Smooth muscle cell (in vitro differentiated cells): Measurements from ENCODE around the gene PSME1. TPM values are rescaled to one million over a fixed set of nuclear protein-coding genes. Genes with fewer than 3 reads are reported as not detected.

Experiments
- DNase-seq: peaks from one replicate; lab custom pipeline; 2025; ENCODE audit not compliant: unreplicated experiment; lab: John Stamatoyannopoulos, UW
- H2AFZ ChIP-seq: fragments of 200-600 bp; sonication (generic); 2 replicates; pipeline ENCODE4 v1.6.0; 2016; ENCODE audit warnings: antibody characterized with exemption, low read depth, mild to moderate bottlenecking
- H3F3A ChIP-seq: fragments of 200-600 bp; sonication (generic); 2 replicates; pipeline ENCODE4 v1.6.0; 2017; ENCODE audit warnings: antibody characterized with exemption, low read depth
- H3K27ac ChIP-seq: fragments of 200-600 bp; sonication (generic); 2 replicates; pipeline ENCODE4 v1.5.1; 2016; ENCODE audit warnings: low read depth, mild to moderate bottlenecking
- H3K27me3 ChIP-seq: fragments of 200-600 bp; sonication (generic); 2 replicates; pipeline ENCODE4 v1.6.1; 2016; ENCODE audit warnings: low read depth, mild to moderate bottlenecking
- H3K36me3 ChIP-seq: fragments of 200-600 bp; sonication (generic); 2 replicates; pipeline ENCODE4 v1.5.1; 2016; ENCODE audit warnings: low read depth
- H3K4me1 ChIP-seq: fragments of 200-600 bp; sonication (generic); 2 replicates; pipeline ENCODE4 v1.5.1; 2016; ENCODE audit warnings: low read depth
- H3K4me2 ChIP-seq: fragments of 200-600 bp; sonication (generic); 2 replicates; pipeline ENCODE4 v1.6.0; 2016; ENCODE audit warnings: mild to moderate bottlenecking
- H3K4me3 ChIP-seq: fragments of 200-600 bp; sonication (generic); 2 replicates; pipeline ENCODE4 v1.5.1; 2016; ENCODE audit warnings: mild to moderate bottlenecking
- H3K79me2 ChIP-seq: fragments of 200-600 bp; sonication (generic); 2 replicates; pipeline ENCODE4 v1.6.0; 2016; ENCODE audit warnings: low read depth, mild to moderate bottlenecking
- H3K9ac ChIP-seq: fragments of 200-600 bp; sonication (generic); 2 replicates; pipeline ENCODE4 v1.6.0; 2016; ENCODE audit warnings: low read depth
- H3K9me3 ChIP-seq: fragments of 200-600 bp; sonication (generic); replicated peaks from 2 replicates; pipeline ENCODE4 v1.5.1; 2016; ENCODE audit warnings: low read depth
- H4K20me1 ChIP-seq: fragments of 200-600 bp; sonication (generic); 2 replicates; pipeline ENCODE4 v1.6.0; 2016; ENCODE audit warnings: low read depth
- whole genome bisulfite sequencing: methylation state at CpG from one replicate; pipeline ENCODE4 v1.1.7; 2016; ENCODE audit warnings: low lambda C conversion rate; 5-methylcytosine and 5-hydroxymethylcytosine counted together
- polyA plus RNA-seq: library from polyadenylated mRNA; unstranded; fragments of >200 nt; fragmentation: Nextera tagmentation; extraction: Ambion mirVana; gene quantifications from 2 replicates; pipeline ENCODE4 v1.2.1, GENCODE V29; 2016
- total RNA-seq: library from RNA; depleted of rRNA; stranded (reverse); fragments of >200 nt; gene quantifications from 2 replicates; pipeline ENCODE4 v1.2.3, GENCODE V29; 2014
- TF ChIP-seq, protein P1 (sequence below): fragments of 200-600 bp; sonication (generic); IDR thresholded peaks from 2 replicates; pipeline ENCODE4 v1.5.1; 2017; ENCODE audit warnings: borderline replicate concordance, mild to moderate bottlenecking, antibody characterized with exemption; ENCODE audit not compliant: insufficient read depth, poor library complexity, severe bottlenecking

The PSME1 gene
- total and polyA plus RNA-seq, 2 experiments from 2014 or later, result 41.4 to 94.1 TPM

DNA sequence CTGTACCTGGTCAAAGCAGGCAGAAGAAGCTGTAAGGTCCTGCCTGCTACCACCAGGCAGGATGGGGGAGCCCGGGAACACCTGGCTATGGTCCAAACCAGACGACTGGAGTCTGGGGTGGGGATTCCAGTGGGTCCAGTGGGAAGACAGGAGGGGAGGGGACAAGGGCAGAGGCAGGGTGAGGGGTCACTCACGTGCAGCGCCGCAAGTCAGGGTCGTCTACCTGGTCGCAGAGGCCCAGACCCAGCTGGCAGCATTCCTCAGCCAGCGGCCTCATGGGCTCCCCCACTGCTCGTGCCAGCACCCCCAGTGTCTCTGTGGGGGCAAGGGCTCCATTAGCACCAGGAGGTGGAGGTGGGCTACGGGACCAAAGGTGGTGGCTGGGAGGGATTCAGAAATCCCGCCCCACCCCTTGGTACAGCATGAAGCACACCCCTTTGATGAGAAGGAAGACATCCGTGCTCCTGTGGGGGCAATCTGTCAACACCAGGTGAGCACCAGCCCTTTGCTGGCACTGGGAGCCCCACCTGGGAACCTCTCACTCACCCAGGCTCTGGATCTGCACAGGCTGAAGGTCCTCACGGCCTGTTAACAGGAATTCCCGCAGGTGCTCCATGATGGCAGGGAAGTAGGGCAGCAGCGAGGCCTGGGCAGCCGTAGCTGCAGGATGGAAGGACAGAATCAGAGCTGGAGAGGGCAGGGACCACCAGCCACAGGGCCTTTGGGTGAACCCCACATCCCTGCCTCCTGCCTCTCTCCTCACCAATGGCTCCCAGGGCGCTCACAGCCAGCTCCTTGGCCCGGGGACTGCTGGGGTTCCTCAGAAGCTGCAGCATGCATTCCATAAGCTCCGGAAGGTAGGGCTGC, 48.3 kb downstream of the PSME1 start:
- Histone ChIP-seq H2AFZ (no peak overlapping the region), H3K36me3 (no peaks in the 10 kb centered on the region), H3K9ac (no peak overlapping the region), H3F3A (peaks cover 5% of the 10 kb centered on the region), H3K27me3 (no peaks in the 10 kb centered on the region), H3K4me3 (no peak overlapping the region), H3K79me2 (peaks cover 9% of the 10 kb centered on the region), H3K9me3 (no peaks in the 10 kb centered on the region), H3K27ac (no peak overlapping the region), H3K4me1 (peaks cover 11% of the 10 kb centered on the region), H3K4me2 (no peak overlapping the region), H4K20me1 (no peaks in the 10 kb centered on the region)
- WGBS, result 95% methylated on average over 19 of the region's 19 CpGs
- TF ChIP-seq, protein P1, sequence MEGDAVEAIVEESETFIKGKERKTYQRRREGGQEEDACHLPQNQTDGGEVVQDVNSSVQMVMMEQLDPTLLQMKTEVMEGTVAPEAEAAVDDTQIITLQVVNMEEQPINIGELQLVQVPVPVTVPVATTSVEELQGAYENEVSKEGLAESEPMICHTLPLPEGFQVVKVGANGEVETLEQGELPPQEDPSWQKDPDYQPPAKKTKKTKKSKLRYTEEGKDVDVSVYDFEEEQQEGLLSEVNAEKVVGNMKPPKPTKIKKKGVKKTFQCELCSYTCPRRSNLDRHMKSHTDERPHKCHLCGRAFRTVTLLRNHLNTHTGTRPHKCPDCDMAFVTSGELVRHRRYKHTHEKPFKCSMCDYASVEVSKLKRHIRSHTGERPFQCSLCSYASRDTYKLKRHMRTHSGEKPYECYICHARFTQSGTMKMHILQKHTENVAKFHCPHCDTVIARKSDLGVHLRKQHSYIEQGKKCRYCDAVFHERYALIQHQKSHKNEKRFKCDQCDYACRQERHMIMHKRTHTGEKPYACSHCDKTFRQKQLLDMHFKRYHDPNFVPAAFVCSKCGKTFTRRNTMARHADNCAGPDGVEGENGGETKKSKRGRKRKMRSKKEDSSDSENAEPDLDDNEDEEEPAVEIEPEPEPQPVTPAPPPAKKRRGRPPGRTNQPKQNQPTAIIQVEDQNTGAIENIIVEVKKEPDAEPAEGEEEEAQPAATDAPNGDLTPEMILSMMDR, result no peak
- DNase-seq, result no peak

DNA sequence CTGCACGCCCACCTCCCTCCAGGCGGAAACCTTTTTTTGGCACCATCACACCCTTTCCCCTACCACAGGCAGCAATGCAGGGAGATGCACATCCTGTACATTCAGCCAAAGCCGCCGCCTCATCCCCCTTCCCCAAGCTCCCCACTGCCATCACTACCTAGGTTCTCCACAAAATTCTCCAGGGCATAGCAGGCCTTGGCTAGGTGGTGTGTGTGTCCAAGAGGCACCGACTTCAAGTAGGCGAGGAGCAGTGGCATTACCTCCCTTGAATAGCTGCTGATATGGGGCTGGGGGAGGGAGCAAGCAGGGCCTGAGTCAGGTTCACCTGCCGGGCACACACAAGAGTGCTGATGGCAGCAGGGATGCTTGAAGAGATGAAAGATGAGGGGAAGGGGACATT, 49.0 kb downstream of the PSME1 start:
- Histone ChIP-seq H3K9me3 (no peaks in the 10 kb centered on the region), H4K20me1 (no peaks in the 10 kb centered on the region), H3K4me1 (peaks cover 11% of the 10 kb centered on the region), H3K4me3 (no peak overlapping the region), H3K27me3 (no peaks in the 10 kb centered on the region), H3K27ac (no peak overlapping the region), H3K4me2 (no peak overlapping the region), H2AFZ (no peak overlapping the region), H3K79me2 (peaks cover 9% of the 10 kb centered on the region), H3K9ac (no peak overlapping the region), H3F3A (peaks cover 10% of the 10 kb centered on the region), H3K36me3 (no peaks in the 10 kb centered on the region)
- TF ChIP-seq, protein P1, result no peak
- 99% methylated on average over 7 of the region's 7 CpGs for WGBS
- DNase-seq, result no peak

DNA sequence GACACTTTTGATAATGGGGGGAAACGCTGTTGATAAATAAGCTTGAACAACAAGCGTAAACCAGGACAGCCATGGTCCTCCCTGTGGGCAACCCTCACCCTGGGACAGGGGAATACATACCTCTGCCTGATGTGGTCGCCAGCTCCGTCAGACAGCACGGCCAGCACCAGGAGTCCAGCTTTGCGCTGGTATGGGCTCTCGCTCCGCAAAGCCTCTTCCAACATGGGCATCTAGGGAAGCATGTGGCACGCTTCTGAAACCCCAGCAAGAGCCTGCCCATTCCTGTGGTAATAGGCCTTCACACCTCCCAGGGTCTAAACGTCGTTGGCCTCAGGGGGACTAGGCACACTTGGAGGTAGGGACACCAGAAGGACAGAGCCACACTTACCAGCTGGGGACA, 49.7 kb downstream of the PSME1 start:
- Histone ChIP-seq H3F3A (peaks cover 10% of the 10 kb centered on the region), H3K9ac (no peak overlapping the region), H3K4me3 (no peak overlapping the region), H4K20me1 (no peaks in the 10 kb centered on the region), H3K4me1 (peaks cover 11% of the 10 kb centered on the region), H3K4me2 (no peak overlapping the region), H3K79me2 (peaks cover 9% of the 10 kb centered on the region), H3K27ac (no peak overlapping the region), H3K9me3 (no peaks in the 10 kb centered on the region), H3K27me3 (no peaks in the 10 kb centered on the region), H3K36me3 (no peaks in the 10 kb centered on the region), H2AFZ (no peak overlapping the region)
- 96% methylated on average over 11 of the region's 11 CpGs for WGBS
- TF ChIP-seq, protein P1, result no peak
- no peak for DNase-seq
